GM21367 (cell line): Measurements from ENCODE around the gene XRCC3.

Experiments used
- ATAC-seq: cut with Tn5 transposase; IDR thresholded peaks from one replicate; pipeline ENCODE4 v1.9.1; 2021; ENCODE audit not compliant: unreplicated experiment

XRCC3 gene

DNA sequence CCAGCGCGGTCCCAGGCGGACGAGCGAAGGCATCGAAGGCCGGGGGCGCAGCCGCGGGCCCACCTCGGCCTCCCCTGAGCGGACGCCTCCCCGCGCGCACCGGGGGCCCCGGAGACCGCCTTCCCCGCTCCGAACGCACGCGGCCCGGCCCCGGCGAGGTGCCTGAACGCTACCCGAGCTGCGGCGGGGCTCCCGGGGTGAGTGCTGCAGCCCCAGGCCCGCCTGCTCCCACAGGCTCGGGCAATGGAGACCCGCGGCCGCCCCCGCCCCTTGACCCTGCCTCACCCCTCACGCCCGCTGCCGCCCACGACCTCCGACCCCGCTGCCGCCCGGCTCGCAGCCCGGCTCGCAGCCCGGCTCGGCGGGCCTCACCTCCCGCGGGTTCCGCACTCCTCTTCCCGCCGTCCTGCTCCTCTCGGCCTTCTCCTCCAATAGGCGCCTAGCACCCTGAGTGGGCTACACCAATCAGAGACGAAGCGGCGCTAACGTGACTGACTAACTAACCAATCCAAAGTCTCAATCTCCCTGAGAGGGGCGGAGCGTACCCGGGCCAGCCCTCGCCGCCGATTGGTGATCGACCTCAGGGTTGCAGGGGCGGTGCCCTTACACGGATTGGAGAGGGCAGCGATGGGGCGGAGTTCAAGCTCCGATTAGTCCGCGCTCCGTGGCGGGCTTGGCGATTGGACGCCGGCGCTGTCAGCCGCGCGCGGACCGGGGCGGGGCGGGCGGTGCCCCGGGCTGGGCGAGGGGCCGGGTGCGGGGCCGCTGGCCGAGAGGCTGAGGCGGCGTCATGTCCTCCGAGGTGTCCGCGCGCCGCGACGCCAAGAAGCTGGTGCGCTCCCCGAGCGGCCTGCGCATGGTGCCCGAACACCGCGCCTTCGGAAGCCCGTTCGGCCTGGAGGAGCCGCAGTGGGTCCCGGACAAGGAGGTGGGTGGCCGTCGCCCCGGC is at the start of gene XRCC3, which contains the start of gene ZFYVE21:
TSS of gene XRCC3 (minus strand) at position 400 of the 949 bp plus-strand sequence. CDS start 4,364 bp downstream, outside the sequence.
TSS of gene ZFYVE21 (plus strand) at position 759 of the 949 bp plus-strand sequence. CDS start at position 791, 32 bp downstream.
- peak; percentile 90 for ATAC-seq

DNA sequence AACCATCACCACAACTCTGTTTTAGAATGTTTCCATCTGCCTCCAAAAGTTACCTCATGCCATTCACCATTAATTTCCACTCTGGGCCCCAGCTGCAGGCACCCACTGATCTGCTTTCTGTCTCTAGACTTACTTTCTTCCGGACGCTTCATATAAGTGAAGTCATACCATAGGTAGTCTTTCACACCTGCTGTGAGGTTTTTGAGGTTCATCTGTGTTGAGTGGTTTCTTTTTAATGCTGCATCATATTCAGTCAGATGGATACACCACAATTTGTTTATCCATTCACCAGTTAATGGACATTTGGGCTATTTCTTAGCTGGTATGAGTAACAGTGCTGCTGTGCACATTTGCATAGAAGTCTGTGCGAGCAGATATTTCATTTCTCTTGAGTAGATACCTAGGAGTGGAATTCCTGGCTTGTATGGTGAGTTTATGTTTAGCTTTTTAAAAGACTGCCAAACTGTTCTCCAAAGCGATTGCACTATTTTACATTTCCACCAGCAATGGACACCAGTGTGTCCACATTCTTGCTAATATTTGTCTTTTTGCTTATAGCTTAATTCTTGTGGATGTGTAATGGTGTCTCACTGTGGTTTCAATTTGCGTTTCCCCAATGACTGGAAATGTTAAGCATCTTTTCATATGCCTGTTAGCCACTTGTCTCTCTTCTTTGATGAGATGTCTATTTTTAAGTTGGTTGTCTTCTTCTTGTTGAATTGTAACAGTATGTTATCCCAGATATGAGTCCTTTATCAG is 48.7 kb upstream of the XRCC3 start:
- ATAC-seq: peak; percentile 73

DNA sequence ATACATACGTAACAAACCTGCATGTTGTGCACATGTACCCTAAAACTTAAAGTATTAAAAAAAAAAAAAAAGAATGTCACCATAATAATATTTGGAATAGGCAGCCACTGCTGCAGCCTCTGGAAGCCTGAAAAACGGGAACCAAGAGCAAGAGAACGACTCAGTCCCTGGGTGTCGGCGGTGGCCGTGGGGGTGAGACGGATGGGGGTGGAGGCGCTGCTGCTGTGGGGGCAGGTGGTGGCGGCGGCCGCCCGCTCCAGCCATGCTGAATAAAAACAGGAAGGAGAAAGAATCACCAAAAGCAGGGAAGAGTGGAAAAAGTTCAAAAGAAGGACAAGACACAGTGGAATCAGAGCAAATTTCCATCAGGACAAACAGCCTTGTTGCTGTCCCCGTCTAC is 47.3 kb upstream of the XRCC3 start:
- no peak for ATAC-seq

DNA sequence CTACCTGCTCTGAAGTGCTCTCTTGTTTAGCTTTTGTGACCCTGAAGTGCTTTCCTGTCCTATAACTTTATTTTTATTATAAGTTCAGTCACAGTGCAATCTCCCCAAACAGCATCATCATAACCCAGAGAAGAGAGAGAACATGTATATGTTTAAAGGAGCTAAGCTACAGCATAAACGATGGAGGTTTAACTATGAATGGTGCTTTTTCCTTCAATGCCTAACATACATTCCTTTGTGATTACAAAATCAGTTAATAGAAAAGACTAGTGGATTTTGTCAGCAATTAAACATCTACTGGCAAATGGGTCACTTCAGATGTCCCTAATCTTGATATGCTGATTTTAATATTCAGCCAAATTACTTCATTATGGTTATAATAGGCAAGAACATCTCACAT is 46.8 kb upstream of the XRCC3 start:
- no peak for ATAC-seq

DNA sequence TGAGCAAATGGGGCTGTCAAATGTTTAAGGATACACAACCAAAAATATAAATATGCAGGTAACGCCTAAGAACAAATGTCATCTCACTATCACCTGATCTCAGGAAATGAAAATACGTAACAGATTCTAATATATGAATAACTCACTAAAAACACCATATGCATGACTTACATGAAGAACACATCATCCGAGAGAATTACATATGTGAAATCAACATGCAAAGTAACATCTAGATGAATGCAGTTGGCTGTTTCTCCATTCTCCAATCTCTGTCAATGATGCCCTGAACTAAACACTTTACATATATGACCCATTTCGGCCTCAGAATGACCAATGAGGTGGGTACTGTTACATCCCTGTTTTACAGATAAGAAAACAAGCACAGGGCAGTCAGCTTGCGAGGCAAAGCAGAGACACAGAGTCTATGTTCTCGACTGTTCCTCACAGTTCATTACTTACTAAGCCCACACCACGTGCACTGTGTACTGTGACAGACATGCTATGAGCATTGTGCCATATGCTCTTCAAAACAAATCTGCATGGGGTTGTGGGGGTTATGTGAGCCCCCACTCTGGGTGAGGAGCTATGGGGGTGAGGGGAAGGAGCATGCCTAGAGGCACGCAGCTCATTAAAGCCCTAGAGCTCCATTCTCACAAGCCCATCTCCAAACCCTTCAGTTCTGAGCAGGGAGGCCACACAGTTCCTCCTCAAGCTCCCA is 43.0 kb upstream of the XRCC3 start:
- no peak for ATAC-seq

DNA sequence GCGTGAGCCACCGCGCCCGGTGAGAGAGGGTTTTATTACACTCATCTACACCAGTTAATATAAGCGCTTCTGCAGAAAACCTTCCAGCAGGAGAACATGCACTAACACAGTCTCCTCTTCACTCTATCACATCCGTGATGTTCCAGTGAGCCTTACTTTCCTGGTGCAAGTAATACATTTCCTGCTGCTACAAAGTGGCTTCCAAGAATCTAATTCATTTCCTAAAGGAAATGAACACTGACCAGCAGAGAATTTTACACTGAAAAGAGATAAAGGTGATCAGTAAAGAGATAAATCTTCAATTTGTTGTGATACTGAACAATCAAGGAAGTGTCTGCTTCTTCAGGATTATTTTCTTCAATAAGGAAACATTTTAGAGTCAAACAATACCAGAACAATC is 39.8 kb upstream of the XRCC3 start:
- ATAC-seq: no peak

GRCh38 chr14:103753774-103754173 is 38.5 kb upstream of the XRCC3 start:
- ATAC-seq: no peak

GRCh38 chr14:103749860-103750259 is 34.6 kb upstream of the XRCC3 start:
- no peak for ATAC-seq

GRCh38 chr14:103749452-103749851 is 34.2 kb upstream of the XRCC3 start:
- no peak for ATAC-seq

GRCh38 chr14:103748534-103748857 is 33.2 kb upstream of the XRCC3 start:
- ATAC-seq: no peak

GRCh38 chr14:103746701-103747100 is 31.4 kb upstream of the XRCC3 start:
- no peak for ATAC-seq

DNA sequence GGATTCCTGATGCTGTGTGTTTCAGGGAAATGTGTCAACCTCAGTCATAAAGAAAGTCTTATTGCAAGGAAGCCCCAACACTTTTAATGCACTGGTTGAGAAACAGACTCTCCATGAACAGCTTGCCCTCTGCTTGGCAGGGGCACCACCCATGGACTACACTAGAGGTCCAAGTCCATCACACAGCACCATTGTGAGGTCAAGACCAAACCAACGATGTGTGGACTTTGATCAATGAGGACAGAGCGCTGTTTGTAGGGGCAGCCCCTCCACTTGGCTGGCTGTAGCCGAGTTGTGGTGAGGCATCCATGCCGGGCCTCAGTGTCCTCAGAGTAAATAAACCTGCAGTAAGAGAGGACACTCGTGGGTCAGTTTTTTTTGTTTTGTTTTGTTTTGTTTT is 30.2 kb upstream of the XRCC3 start:
- no peak for ATAC-seq

GRCh38 chr14:103744621-103745395 is 29.6 kb upstream of the XRCC3 start:
- ATAC-seq: no peak

DNA sequence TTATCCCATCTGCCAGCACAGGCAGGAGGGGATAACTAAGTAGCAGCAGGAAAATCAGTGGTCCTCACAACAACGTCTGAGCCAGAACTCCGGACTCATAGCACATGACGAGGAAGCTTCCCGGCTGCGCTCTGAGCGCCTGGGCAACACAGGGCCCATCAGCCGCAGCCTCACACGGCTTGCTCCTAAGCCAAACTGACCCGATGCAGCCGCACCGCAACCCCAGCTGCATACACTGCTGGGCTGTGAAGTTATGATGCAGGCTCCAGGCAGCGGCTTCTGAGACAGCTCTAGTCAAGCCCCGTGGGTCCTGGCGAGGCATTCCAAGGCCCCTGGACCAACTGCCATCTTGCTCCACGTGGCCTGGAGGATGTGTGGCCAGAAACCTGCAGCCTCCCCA is 28.4 kb upstream of the XRCC3 start:
- ATAC-seq: no peak

- no peak for ATAC-seq
These were observed 27.4 kb upstream of the XRCC3 start for GRCh38 chr14:103742499-103743255.

GRCh38 chr14:103741876-103742275 is 26.6 kb upstream of the XRCC3 start:
- ATAC-seq: no peak

GRCh38 chr14:103740991-103741689 is 25.9 kb upstream of the XRCC3 start:
- ATAC-seq: no peak

DNA sequence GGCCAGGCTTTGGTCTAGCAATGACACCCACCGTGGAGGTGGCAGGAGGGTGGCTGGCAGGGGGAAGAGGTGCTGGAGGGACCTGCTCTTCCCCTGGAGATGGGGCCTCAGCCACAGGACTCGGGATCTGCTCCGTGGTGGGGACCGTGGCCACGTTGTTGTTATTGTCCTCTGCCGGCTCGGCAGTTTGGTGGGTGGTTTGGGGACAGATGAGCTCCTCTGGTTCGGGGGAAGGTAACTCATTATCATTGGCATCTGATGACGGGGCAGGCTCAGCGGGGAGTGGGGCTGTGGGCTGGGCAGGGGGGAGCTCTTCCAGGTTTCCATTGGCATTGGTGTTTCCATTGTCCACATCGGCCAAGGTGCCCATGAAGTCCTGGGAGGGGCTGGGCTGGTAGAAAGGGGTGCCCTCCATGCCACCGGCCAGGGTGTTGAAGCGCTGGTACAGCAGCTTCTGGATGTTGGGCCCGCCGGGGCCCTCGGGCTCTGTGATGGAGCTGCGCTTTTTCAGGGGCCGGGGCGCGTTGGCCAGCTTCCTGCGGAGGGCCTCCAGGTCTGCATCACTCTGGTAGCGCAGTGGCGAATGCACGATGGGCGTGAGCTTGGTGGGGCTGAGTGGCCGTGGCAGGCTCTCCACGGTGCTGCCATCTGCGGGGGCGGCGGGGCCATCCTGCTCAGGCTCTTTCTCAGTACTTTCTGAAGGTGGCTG is 24.7 kb upstream of the XRCC3 start:
- no peak for ATAC-seq

DNA sequence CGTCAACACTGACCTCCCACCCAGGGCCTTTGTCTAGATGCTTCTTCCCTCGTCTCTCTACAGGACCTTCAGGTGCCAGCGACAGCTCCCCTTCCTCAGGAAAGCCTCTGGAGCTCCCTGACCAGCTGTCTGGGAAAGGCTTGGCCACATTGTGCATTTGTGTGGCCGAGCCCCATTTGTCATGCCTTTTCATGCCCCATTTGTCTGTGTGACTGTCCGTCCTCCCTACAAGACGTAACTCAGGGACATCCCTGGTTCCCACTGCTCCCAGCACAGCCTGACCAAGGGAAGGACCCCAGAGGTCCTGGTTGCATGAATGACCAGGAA is 24.2 kb upstream of the XRCC3 start:
- ATAC-seq: no peak
